ENCODE data around the gene ARHGEF3.

ARHGEF3 gene

GRCh38 chr3:56742887-56743286 lies 58.9 kb downstream of the ARHGEF3 start:
- no peak for DNase-seq (ENCODE audit: low read depth)
- no peak overlapping the region for H3K4me3 ChIP-seq (replicated peaks; ENCODE audit: low read depth, low read length)
- TF ChIP-seq CTCF (IDR thresholded peaks at IDR 0.05; ENCODE audit: low read length, missing control alignments), result no peak

- H3K4me3 ChIP-seq (replicated peaks; ENCODE audit: low read depth, low read length), result no peak overlapping the region
- DNase-seq (ENCODE audit: low read depth), result no peak
- TF ChIP-seq CTCF (IDR thresholded peaks at IDR 0.05; ENCODE audit: low read length, missing control alignments), result no peak
Measured at GRCh38 chr3:56739036-56739435, 62.7 kb downstream of the ARHGEF3 start.

GRCh38 chr3:56737006-56737405 lies 64.7 kb downstream of the ARHGEF3 start:
- no peak for TF ChIP-seq CTCF (IDR thresholded peaks at IDR 0.05; ENCODE audit: low read length, missing control alignments)
- DNase-seq (ENCODE audit: low read depth), result no peak
- no peak overlapping the region for H3K4me3 ChIP-seq (replicated peaks; ENCODE audit: low read depth, low read length)

- H3K4me3 ChIP-seq (replicated peaks; ENCODE audit: low read depth, low read length), result no peak overlapping the region
- DNase-seq (ENCODE audit: low read depth), result no peak
- no peak for TF ChIP-seq CTCF (IDR thresholded peaks at IDR 0.05; ENCODE audit: low read length, missing control alignments)
Measured at GRCh38 chr3:56732109-56732508, 69.6 kb downstream of the ARHGEF3 start.

GRCh38 chr3:56725175-56725574 lies 76.6 kb downstream of the ARHGEF3 start:
- no peak for DNase-seq (ENCODE audit: low read depth)
- TF ChIP-seq CTCF (IDR thresholded peaks at IDR 0.05; ENCODE audit: low read length, missing control alignments), result no peak
- H3K4me3 ChIP-seq (replicated peaks; ENCODE audit: low read depth, low read length), result no peak overlapping the region

GRCh38 chr3:56724676-56725075 lies 77.1 kb downstream of the ARHGEF3 start:
- no peak for DNase-seq (ENCODE audit: low read depth)

More at GRCh38 chr3:56724676-56725075, 77.1 kb downstream of the ARHGEF3 start:
- TF ChIP-seq CTCF (IDR thresholded peaks at IDR 0.05; ENCODE audit: low read length, missing control alignments), result no peak
- H3K4me3 ChIP-seq (replicated peaks; ENCODE audit: low read depth, low read length), result no peak overlapping the region
